B cell (primary cell): ENCODE results near the gene ABCA2. TPM values are rescaled to one million over a fixed set of nuclear protein-coding genes. Genes with fewer than 3 reads are reported as not detected.
A peak's percentile ranks its signal among the peaks of the same experiment; 100 is the strongest.

Source experiments
- ATAC-seq: fragments of 200-7000 bp; cut with Tn5 transposase; one replicate; pipeline ENCODE4 v1.10.0; 2021; ENCODE audit warnings: low read depth, mild to moderate bottlenecking, moderate number of reproducible peaks, moderate library complexity
- CTCF ChIA-PET: fragments of 350-600 bp; sonication (Branson Sonifier 250); formaldehyde crosslinking; loops from one replicate; lab custom pipeline; 2021; ENCODE audit warnings: antibody characterized with exemption, inconsistent platforms; lab: Charles Lee
- POLR2A ChIA-PET: fragments of 350-600 bp; sonication (Branson Sonifier 250); formaldehyde crosslinking; loops from one replicate; lab custom pipeline; 2021; ENCODE audit warnings: antibody characterized with exemption; lab: Charles Lee
- DNase-seq: peaks from one replicate; pipeline ENCODE4 v3.0.0; 2013
- H2AFZ ChIP-seq: 2 replicates; pipeline ENCODE4 v1.6.1; 2012; ENCODE audit warnings: mild to moderate bottlenecking, low read depth, low read length; ENCODE audit not compliant: insufficient read depth, poor library complexity, severe bottlenecking
- H3K27ac ChIP-seq, 2 donors: 1 replicate in 1 of 2; 2 replicates in 1 of 2; pipeline ENCODE4 v1.5.1; 2012 to 2013; ENCODE audit warnings: low read length in 2 of 2, mild to moderate bottlenecking in 2 of 2, moderate library complexity in 1 of 2
- H3K27me3 ChIP-seq, 4 experiments: fragments of 200-600 bp in 1 of 4; sonication (generic) in 1 of 4; replicated peaks in 1 of 4; 1 replicate in 2 of 4; 2 replicates in 2 of 4; pipeline versions ENCODE4 v1.6.1 to v1.7.0; 2013 to 2016; ENCODE audit warnings: low read length in 3 of 4, mild to moderate bottlenecking in 2 of 4, mixed read lengths in 1 of 4, moderate library complexity in 1 of 4; ENCODE audit not compliant: insufficient read depth in 4 of 4, control insufficient read depth in 3 of 4; ENCODE audit errors: control extremely low read depth in 1 of 4
- H3K36me3 ChIP-seq, 2 experiments: replicated peaks in 1 of 2; 1 replicate in 1 of 2; 2 replicates in 1 of 2; pipeline versions ENCODE4 v1.6.1 to v1.7.1; 2013; ENCODE audit warnings: low read length in 1 of 2; ENCODE audit not compliant: insufficient read depth in 2 of 2, control insufficient read depth in 1 of 2; ENCODE audit errors: control extremely low read depth in 1 of 2, extremely low read depth in 1 of 2
- H3K4me1 ChIP-seq, 2 donors: fragments of 200-600 bp in 1 of 2; sonication (generic) in 1 of 2; 1 replicate in 1 of 2; 2 replicates in 1 of 2; pipeline versions ENCODE4 v1.5.1 to v1.6.1; 2013 to 2017; ENCODE audit warnings: low read length in 2 of 2; ENCODE audit not compliant: control insufficient read depth in 2 of 2, insufficient read depth in 2 of 2
- H3K4me2 ChIP-seq: replicated peaks from 2 replicates; pipeline ENCODE3; 2012; ENCODE audit warnings: mild to moderate bottlenecking, low read depth, low read length; ENCODE audit not compliant: poor library complexity, severe bottlenecking
- H3K4me3 ChIP-seq, 5 experiments: fragments of 200-600 bp in 1 of 5; sonication (generic) in 1 of 5; 1 replicate in 3 of 5; 2 replicates in 2 of 5; pipeline versions ENCODE4 v1.5.1 to v1.7.0; 2011 to 2016; ENCODE audit warnings: low read length in 4 of 5, mild to moderate bottlenecking in 4 of 5, low read depth in 2 of 5, control low read depth in 1 of 5, moderate library complexity in 1 of 5; ENCODE audit not compliant: insufficient read depth in 1 of 5; ENCODE audit errors: control extremely low read depth in 1 of 5, extremely low read depth in 1 of 5
- H3K79me2 ChIP-seq: fragments of 200-600 bp; sonication (generic); one replicate; pipeline ENCODE4 v1.6.0; 2016; ENCODE audit warnings: low read length; ENCODE audit not compliant: control insufficient read depth, insufficient read depth
- H3K9ac ChIP-seq: fragments of 200-600 bp; sonication (generic); 2 replicates; pipeline ENCODE4 v1.6.1; 2017; ENCODE audit warnings: mild to moderate bottlenecking, low read length, moderate library complexity
- H3K9me3 ChIP-seq, 3 donors: one replicate each; pipeline versions ENCODE4 v1.6.1 to v1.7.1; 2013; ENCODE audit warnings: low read length in 2 of 3; ENCODE audit not compliant: control insufficient read depth in 2 of 3, insufficient read depth in 1 of 3; ENCODE audit errors: control extremely low read depth in 1 of 3
- H4K20me1 ChIP-seq: 2 replicates; pipeline ENCODE4 v1.6.0; 2012; ENCODE audit warnings: mild to moderate bottlenecking, low read length; ENCODE audit not compliant: insufficient read depth, control insufficient read depth, poor library complexity, severe bottlenecking
- H3K27ac Mint-ChIP-seq: one replicate; pipeline ENCODE4 v1.8.0; 2021; ENCODE audit warnings: mixed read lengths
- H3K27me3 Mint-ChIP-seq: one replicate; pipeline ENCODE4 v1.8.0; 2021; ENCODE audit warnings: mixed read lengths
- H3K4me1 Mint-ChIP-seq: one replicate; pipeline ENCODE4 v1.8.0; 2021; ENCODE audit warnings: mixed read lengths
- H3K4me3 Mint-ChIP-seq: one replicate; pipeline ENCODE4 v1.8.0; 2021; ENCODE audit warnings: mixed read lengths
- H3K9me3 Mint-ChIP-seq: one replicate; pipeline ENCODE4 v1.8.0; 2022; ENCODE audit warnings: mixed read lengths; ENCODE audit not compliant: insufficient read depth
- EZH2 ChIP-seq: IDR thresholded peaks from 2 replicates; pipeline ENCODE4 v1.6.1; 2012; ENCODE audit warnings: borderline replicate concordance, low read depth, mild to moderate bottlenecking, moderate library complexity, low read length; ENCODE audit not compliant: insufficient read depth, poor library complexity, severe bottlenecking
- WGBS: methylation state at CpG from one replicate; pipeline ENCODE4 v1.1.5; 2013; ENCODE audit warnings: missing lambda C conversion rate; ENCODE audit not compliant: insufficient coverage; 5-methylcytosine and 5-hydroxymethylcytosine counted together
- intact Hi-C: fragments of 100-400 bp; cut with micrococcal nuclease; formaldehyde crosslinking; loops from one replicate; pipeline ENCODE4 v1.10.0; 2022
- polyA plus RNA-seq: library from polyadenylated mRNA; depleted of rRNA; stranded (reverse); fragments of >200 nt; gene quantifications from 2 replicates; pipeline ENCODE4 v1.2.3, GENCODE V29; 2012
- total RNA-seq, 2 donors: library from RNA; stranded (reverse); fragments of 120-200 nt in 1 of 2; gene quantifications; 1 replicate in 1 of 2; 2 replicates in 1 of 2; pipeline versions ENCODE4 v1.2.3 to v1.2.4, GENCODE V29; 2013 to 2022
- TF ChIP-seq, protein P1 (sequence below): fragments of 200-600 bp; IDR thresholded peaks from one replicate; pipeline ENCODE4 v1.8.0; 2022; ENCODE audit warnings: antibody characterized with exemption, mild to moderate bottlenecking

Gene ABCA2
- total and polyA plus RNA-seq, 2 donors (not counting 1 experiment from before 2014, with no cell fraction given) = 30.7 to 61.1 TPM

- peaks cover 10% of the 10 kb centered on the region for H3K79me2 ChIP-seq
- peaks cover 0 to 10% (median 0%) of the 10 kb centered on the region in 3 donors for H3K9me3 ChIP-seq
- H3K9ac ChIP-seq = peak overlapping the region; percentile 82
- peak overlapping the region; percentile 85 for H2AFZ ChIP-seq
- ChIA-PET POLR2A (interaction anchor here (0.7 to 1.7 kb wide), 8 partner anchors 8 to 248 kb away, joined by 3 to 19 read pairs (median 4); partner anchors contain the start of genes ABCA2, AJM1, FUT7 and TUBB4B), CTCF (interaction anchor here (0.7 to 2.4 kb wide), 9 partner anchors 8 to 151 kb away, joined by 3 to 20 read pairs (median 5); partner anchors contain the start of genes ABCA2, AJM1, FBXW5 and FUT7)
- peak overlapping the region; percentile 76 to 97 for H3K27ac ChIP-seq
- ATAC-seq (no peak), DNase-seq (no peak)
- TF ChIP-seq, protein P1, sequence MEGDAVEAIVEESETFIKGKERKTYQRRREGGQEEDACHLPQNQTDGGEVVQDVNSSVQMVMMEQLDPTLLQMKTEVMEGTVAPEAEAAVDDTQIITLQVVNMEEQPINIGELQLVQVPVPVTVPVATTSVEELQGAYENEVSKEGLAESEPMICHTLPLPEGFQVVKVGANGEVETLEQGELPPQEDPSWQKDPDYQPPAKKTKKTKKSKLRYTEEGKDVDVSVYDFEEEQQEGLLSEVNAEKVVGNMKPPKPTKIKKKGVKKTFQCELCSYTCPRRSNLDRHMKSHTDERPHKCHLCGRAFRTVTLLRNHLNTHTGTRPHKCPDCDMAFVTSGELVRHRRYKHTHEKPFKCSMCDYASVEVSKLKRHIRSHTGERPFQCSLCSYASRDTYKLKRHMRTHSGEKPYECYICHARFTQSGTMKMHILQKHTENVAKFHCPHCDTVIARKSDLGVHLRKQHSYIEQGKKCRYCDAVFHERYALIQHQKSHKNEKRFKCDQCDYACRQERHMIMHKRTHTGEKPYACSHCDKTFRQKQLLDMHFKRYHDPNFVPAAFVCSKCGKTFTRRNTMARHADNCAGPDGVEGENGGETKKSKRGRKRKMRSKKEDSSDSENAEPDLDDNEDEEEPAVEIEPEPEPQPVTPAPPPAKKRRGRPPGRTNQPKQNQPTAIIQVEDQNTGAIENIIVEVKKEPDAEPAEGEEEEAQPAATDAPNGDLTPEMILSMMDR = no peak
- TF ChIP-seq EZH2 = no peak
- no peaks in the 10 kb centered on the region for H3K9me3 Mint-ChIP-seq
- H3K4me1 ChIP-seq = peaks cover 34 to 45% of the 10 kb centered on the region in 2 donors
- peaks cover 17% of the 10 kb centered on the region for H4K20me1 ChIP-seq
- 51% methylated on average over 17 of the region's 18 CpGs for WGBS
- H3K27me3 Mint-ChIP-seq = peaks cover 4% of the 10 kb centered on the region
- peaks cover 33% of the 10 kb centered on the region for H3K4me1 Mint-ChIP-seq
- H3K36me3 ChIP-seq = peaks cover 0 to 6% of the 10 kb centered on the region in 2 experiments
- H3K4me3 ChIP-seq = peak overlapping the region; percentile 32 to 71 (median 66)
- peaks cover 0 to 4% (median 0%) of the 10 kb centered on the region in 4 experiments for H3K27me3 ChIP-seq
- intact Hi-C loops = loop anchor here (1.0 to 5.0 kb wide), 7 partner anchors 7 to 511 kb away; partner anchors contain the start of genes ABCA2, FBXW5, PHPT1 and SEC16A
- peak overlapping the region; percentile 91 for H3K27ac Mint-ChIP-seq
- H3K4me2 ChIP-seq = peak overlapping the region; percentile 99
- H3K4me3 Mint-ChIP-seq = peak overlapping the region; percentile 91
Measured at GRCh38 chr9:136992819-136993369, 35.1 kb downstream of the ABCA2 start.
